WTC11 (cell line): ENCODE data around the gene PPARA.

Experiments used
- CTCF ChIP-seq: fragments of 200-600 bp; IDR thresholded peaks from 2 replicates; pipeline ENCODE4 v1.8.0; 2022; ENCODE audit warnings: antibody characterized with exemption
- FOXJ3 ChIP-seq: sonication (generic); formaldehyde crosslinking; IDR thresholded peaks from 2 replicates; pipeline ENCODE4 v1.9.0; 2021; ENCODE audit warnings: missing genetic modification reagents, mild to moderate bottlenecking, borderline replicate concordance
- KAT7 ChIP-seq: sonication (generic); formaldehyde crosslinking; IDR thresholded peaks from 2 replicates; pipeline ENCODE4 v1.8.1; 2023; ENCODE audit warnings: missing genetic modification reagents, mild to moderate bottlenecking, borderline replicate concordance
- NR1H2 ChIP-seq: sonication (generic); formaldehyde crosslinking; IDR thresholded peaks from 2 replicates; pipeline ENCODE4 v1.9.0; 2021; ENCODE audit warnings: mild to moderate bottlenecking, moderate library complexity, missing genetic modification reagents
- ZNF121 ChIP-seq: sonication (generic); formaldehyde crosslinking; IDR thresholded peaks from 2 replicates; pipeline ENCODE4 v1.8.0; 2023; ENCODE audit warnings: missing genetic modification reagents
- ZNF416 ChIP-seq: fragments of 250-450 bp; sonication (Bioruptor Pico); IDR thresholded peaks from 2 replicates; pipeline ENCODE4 v1.9.0; 2021; ENCODE audit warnings: mild to moderate bottlenecking, inconsistent platforms

DNA sequence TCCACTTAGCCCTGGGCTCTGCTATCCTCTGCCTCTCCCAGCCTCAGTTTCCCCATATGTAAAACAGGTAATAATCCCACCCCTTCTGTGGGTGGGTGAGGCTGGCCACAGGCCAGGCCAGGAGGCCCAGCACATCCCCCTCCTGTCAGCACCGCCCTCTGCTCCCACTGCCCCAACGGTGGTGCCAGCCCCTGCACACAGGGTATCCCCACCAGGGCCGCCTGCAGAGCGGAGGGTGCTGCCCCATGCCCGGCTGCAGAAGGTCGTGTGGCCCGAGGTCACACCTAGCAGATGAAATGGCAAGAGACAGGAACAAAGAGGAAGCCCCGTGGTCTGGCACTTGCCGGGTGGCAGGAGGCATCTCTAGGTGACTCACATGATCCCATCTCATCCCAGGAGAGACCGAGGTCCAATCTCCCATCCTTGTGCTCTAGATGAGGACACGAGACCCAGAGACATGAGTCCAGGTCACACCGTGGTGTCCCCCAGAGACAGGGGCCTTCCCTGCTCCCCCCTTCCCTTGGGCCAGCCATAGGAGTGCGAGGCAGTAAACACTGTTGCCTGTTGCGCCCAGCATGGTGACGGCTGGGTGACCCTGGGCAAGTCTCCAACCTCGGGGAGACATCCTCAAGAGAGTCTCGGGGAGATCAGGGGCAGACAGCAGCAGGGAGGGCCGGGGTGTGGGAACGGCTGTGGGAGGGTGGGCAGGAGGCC lies 27.2 kb upstream of the PPARA start:
- TF ChIP-seq FOXJ3 (CRISPR knock-in tag), result no peak
- no peak for TF ChIP-seq CTCF
- TF ChIP-seq NR1H2 (CRISPR knock-in tag), result no peak
- no peak for TF ChIP-seq ZNF416 (CRISPR knock-in tag)
- TF ChIP-seq ZNF121 (CRISPR knock-in tag), result no peak
- no peak for TF ChIP-seq KAT7
